ENCODE data around the gene CUBN.

Gene CUBN

DNA sequence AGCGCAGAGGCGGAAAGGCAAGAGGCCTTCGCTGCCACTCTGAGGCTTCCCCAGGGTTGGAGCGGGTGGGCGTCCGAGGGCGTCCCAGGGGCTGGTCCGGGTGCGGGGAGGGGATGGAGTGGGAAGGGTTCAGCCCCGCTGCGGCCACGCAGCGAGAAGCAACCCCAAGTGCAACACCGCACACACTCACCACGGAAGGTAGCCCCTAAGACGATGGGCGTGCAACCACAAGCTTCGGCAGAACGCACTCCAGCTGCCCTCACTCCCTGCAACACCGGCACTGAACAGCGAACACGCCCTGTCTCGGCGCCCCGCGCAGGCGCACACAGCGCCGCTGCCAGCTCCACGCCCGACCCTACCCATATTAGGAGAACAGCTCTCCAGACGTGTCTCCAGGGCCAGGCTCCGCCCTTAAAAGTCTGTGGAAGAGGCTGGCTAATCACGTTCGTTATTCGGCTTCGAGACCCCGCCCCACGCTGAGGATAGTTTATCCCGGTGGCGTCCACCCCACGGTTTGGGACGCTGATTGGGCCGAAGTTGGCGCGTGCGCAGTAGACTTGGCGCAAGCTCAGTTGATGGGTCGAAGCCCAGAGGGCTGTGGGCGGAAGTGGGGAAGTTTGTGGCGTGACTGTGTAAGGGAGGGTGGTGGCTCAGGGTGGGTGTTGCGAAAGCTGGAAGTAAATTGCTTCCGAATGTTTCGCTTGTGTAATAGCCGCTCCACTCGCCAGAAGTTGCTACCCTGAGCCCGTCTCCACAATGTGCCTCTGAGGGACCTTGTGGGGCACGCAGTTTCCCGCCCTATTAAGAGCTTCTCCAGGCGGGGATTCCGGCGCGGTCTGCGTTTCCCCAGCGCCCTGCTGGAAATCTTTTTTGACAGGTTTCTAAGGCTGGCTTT, 312.2 kb downstream of the CUBN start, which contains the start of gene RSU1:
TSS of gene RSU1 (minus strand) at position 300 of the 895 bp plus-strand sequence. CDS start 343 bp downstream, outside the sequence.
- DNase-seq, result peak; percentile 100

DNA sequence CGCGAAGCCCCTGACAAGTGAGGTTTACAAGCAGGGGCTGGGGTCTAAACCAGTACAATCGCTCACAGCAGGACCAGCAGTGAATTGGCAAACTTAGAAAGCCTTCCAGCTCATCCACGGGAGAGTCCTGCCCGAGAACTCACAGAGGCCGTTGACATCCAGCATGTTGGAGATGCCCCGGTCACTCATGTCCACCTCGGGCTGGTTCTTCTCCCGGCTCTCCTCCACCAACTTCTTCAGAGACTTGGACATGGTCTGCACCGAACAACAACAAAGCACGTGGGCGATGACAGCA, 312.8 kb downstream of the CUBN start:
- no peak for DNase-seq

DNA sequence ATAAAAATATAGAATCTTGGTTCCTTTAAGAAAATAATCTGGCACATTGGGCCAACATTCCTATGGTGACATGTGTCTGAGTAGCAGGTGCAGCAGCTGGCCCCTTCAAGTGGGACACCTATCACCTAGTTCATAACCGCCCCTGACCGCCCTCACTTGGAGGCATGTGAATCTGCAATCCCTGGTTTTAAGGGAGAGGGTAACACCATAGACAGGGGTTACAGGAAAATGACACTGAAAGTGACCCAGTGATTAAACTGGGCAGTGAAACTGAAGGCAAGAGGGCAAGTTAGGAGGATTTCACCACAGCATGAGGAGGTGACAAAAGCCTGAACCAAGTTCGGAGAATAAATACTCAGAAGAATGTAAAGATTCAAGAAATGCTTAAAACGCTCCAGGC, 313.4 kb downstream of the CUBN start:
- no peak for DNase-seq

DNA sequence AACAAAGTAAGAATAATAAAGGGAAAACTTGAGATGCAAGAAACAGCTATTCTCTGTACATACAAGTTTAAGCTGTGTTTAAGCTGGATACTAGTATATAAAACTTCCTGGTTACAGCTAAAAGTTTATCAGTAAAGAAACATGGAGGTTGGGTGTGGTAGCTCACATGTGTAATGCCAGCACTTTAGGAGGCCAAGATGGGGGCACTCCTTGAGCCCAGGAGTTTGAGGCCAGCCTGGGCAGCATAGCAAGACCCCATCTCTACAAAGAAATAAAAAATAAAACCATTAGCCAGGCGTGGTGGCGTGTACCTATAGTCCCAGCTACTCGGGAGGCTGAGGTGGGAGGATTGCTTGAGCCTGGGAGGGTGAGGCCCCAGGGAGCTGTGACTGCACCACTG, 315.6 kb downstream of the CUBN start:
- no peak for DNase-seq

DNA sequence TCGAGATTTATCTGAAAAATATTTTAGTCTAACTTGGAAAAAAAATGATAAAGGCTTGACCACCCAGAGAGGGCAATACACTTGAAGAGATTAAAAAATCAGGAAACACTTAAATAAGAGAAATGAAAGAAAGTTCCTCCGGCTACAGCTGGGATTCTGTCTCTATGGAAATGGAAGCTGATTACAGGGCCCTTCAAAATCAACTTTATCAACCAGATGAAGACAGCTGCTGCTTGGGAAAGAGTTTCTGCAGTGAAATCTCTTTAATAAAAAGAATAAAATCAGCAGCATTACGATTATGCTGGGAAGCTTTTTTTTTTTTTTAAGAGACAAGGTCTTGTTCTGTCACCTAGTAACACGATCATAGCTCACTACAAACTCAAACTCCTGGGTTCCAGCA, 316.9 kb downstream of the CUBN start:
- DNase-seq, result no peak

DNA sequence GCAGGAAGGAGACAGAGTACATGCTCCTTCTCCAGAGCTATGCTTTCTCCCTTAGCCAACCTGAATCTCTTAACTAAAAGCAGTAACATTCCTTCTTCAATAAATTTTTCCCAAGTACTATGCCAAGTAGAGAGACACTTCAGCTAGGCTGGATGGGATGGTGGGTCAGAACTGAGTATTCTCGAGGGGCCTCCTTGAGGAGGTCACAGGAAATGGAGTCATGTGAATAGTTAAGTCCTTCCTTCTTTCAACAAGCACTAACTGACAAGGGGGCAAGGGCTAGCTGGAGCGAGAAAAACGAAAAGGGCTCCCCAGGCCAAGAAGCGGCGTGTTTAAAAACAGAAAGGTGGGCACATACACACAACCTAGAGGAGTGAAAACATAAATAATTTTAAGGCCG, 317.8 kb downstream of the CUBN start:
- no peak for DNase-seq

DNA sequence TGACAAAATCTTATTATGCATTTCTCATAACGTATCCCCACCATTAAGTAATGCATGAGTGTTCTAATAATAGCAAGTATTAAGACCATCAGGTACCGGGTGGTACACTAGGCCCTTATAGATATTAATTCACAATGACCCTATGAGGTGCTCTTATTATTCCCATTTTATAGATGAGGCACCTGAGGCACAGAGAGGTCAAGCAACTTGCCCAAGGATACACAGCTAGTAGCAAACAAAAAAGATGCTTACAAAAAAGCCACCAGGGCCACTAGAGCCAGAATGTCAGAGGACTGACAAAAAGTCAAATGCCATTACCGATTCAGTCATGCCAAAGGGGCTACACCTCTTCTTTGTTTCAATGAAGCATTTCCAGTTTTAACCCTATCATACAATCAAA, 318.3 kb downstream of the CUBN start:
- no peak for DNase-seq

DNA sequence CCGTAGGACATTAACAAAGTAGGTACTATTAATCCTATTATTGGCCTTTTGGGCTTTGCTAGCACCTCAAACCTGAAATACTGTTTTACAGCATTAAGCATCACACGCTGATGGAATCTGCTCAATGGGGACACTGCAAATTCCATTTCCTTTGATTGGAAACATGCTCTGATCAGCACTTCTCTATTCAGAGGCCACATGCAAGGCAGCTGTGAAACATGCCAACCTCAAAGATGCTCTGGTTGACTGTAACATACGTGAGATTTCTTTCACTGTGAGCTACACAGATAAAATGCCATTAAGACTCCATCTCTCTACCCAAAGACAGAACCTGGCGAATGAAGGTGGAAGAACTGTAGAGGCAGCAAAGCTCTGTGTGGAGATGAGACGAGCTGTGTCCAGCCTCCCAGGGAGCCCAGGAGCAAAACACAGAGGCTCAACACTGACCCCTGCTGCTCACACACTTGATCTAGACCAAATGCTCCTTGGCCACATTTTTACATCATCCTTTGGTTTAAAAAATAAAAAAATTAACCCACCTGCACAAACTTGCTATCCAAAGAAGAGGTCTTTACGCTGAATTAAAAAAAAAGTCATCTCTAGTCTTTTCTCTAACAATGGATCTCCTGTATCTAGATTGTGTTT, 320.4 kb downstream of the CUBN start:
- DNase-seq, result peak; percentile 23

DNA sequence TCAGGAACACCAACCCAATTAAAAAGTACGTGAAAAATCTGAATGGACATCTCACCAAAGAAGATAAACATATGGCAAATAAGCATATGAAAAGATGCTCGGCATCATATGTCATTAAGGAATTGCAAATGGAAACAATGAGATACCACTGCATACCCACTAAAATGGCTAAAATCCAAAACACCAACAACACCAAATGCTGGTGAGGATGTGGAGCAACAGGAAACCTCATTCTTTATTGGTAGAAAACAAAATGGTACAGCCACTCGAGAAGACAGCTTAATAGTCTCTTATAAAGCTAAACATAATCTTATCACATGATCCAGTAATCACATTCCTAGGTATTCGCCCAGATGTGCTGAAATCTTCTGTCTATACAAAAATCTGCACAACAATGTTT, 325.5 kb downstream of the CUBN start:
- DNase-seq, result no peak

DNA sequence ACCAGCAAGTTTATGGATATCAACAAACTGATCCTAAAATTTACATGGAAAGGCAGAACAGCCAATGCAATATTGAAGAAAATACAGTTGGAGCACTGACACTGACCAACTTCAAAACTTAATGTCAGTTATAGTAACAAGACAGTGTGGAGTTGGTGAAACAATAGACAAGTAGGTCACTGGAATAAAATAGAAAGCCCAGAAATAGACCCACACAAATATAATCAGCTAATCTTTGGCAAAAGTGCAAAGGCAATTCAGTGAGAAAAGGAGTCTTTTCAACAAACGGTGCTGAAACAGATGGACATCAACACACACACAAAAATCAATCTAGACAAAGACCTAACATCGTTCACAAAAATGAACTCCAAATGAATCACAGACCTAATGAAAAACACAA, 326.1 kb downstream of the CUBN start:
- DNase-seq, result no peak

DNA sequence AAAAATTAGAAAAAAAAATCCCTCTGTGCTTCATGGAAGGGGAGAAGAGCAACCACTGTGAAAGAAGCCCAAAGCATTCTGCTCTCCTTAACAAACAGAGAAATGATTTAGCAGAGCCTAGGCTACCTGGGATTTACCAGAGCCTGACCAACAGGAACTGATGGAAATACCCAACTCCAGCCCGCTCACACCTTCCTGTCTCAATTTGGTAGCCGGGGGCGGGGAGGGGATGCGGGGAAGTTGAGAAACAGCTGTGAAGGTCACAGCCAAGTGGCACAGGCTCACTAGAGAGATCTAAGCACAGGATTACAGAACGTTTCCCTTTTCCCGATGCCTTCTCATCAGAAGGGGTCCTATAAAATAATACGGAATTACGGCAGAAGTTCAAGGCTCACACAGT, 330.0 kb downstream of the CUBN start:
- DNase-seq, result no peak

DNA sequence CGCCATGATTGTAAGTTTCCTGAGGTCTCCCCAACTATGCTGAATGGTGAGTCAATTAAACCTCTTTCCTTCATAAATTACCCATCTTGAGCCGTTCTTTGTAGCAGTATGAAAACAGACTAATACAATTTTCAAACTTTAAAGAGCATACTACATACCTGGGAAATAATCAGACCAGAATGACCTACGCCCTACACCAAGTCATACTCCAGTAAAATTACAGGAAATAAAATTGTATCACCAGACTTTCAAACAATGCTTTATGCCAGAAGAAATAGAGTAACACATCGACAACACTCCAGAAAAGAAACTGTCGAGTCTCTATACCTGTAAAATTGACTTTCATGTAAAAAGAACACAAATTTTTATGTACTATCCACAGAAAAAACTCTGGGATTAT, 331.0 kb downstream of the CUBN start:
- DNase-seq, result no peak

DNA sequence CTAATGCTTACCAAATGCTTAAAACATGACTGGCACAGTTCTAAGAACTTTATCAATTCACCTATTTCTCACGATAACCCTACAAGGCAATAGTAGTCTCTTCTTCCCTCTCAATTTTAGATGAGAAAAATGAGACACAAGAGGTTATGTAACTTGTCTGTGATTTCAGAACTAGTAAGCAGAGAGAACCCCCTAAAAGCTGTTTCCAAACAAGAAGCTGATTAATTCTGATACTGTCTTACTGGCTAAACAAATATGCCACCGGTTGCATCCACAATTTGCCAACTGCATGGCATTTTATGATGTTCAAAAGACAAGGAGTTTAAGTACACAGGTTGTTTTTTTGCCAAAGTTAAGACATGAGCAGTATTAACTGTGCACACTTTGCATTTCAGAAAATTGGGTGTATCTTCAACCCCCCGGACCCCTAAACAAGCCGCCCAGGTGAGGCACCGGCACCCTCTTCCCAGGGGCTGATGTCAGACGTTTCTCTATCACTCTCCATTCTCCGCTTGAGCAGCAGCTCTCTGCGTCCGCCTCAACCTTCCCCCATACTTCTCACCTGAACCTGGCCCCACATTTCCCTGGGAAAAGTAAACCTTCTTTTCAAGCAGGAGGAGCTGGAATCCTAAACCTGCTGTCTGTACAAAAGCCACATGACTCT, 334.1 kb downstream of the CUBN start:
- DNase-seq, result no peak

DNA sequence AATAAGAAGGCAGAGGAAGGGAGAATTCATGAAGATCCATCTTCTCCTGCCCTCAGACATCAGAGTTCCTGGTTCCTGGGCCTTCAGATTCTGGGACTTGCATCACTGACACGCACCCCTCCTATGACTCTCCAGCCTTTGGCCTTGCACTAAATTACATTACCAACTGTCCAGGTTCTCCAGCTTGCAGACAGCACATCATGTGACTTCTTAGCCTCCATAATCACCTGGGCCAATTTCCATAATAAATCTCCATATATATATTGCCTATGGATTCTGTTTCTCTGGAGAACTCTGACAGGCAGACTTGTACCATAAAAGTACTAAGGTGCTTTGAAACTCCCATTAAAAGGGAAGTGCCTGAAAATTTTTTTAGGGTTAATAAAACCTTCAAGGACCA, 335.6 kb downstream of the CUBN start:
- DNase-seq, result no peak

DNA sequence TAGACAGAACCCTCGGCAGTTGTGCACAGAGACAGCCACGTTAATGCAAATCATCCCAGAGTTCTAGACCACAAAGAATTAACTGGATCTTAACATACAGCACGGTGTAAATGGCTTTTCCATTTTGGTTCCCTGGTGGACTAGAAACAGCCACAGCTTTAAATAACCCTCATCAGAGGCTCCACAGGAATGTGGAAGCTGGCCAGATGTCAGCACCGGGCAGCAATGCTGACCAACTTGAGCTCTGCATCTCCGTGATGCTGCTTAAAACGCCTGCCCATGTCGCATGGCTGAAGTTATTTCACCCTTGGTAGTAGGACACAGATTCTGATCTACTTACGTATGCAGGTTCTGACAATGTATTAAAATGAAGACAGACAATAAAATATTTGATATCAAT, 336.9 kb downstream of the CUBN start:
- DNase-seq, result peak; percentile 56

DNA sequence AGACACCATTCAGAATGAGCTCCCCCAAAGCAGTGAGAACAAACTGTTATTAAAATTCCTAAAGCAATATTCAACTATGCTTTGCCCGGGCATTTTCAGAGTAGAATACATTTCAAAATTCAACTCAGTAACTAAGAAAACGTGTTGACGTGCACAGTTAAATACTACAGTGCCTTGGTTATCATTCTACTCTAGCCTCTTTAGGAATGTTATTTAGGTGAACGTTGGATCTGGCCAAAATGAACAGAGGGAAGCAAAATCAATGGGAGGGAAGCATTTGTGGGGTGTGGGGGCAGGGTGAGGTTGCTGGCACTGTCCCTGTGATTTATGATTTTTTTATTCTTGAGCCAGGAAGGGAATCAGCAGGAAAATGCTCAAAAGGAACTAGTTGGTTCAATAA, 339.8 kb downstream of the CUBN start:
- DNase-seq, result no peak

DNA sequence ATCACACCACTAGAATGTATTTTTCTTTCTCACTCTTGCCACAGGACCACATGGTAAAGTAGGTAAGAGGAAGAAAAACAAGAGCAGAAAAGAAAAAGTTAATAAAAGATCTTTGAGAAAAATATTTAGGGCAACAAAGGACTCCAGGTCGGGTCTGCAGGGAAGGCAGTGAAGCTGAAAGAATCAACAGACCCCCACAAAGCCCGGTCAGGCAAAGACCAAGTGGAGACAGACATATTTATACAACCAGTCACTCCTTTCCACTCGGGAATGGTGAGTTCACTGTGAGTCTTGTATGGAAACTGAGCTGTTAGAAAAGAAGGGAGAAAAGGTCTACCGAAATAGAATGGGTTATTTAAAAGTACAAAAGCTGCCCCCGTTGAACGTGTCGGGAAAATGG, 340.4 kb downstream of the CUBN start:
- DNase-seq, result no peak

DNA sequence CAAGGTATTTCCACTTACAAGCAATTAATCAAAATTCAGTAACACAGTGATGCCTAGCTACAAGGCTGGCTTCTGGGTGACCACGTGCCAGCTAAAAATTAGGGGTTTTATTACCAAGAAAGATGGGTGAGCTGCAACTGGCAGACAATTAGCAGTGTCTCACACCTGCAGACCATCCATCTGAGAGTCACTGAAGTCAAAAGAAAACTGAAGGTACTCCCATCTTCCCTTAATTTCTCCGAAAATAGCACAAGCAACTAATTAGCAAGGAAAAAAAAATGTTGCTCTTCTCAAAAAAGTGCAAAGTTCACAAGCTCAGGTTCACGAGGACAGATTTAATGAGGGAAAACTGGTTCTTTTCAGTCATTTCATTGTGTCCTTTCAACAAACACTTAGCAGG, 340.8 kb downstream of the CUBN start:
- no peak for DNase-seq

DNA sequence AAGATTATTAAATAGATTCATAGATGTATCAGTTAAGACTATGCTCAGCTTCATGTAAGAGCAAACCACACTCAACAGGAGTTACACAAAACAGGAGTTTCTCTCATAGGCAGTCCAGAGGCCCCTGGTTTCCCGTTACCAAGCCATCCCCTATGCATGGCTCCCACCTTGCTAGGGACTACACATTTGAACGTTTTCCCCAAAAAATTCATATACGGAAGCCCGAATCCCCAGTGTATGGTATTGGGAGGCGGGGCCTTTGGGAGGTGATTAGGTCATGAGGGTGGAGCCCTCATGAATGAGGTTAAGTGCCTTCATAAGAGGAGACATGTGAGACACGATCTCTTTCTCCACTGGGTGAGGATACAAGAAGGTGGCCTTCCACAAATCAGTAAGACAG, 341.5 kb downstream of the CUBN start:
- DNase-seq, result no peak

DNA sequence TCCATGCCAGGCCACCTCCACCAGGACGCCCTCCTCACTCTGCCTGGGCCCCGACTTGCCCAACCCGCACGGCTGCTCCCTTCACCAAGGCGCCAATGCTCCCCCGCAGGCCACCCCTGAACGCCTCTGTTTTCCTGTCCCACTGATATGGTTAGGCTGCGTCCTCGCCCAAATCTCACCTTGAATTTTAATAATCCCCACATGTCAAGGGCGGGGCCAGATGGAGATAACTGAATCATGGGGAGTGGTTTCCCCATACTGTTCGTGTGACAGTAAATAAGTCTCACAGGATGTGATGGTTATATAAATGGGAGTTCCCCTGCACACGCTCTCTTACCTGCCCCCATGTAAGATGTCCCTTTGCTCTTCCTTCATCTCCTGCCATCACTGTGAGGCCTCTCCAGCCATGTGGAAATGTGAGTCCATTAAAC, 342.2 kb downstream of the CUBN start:
- DNase-seq, result no peak

DNA sequence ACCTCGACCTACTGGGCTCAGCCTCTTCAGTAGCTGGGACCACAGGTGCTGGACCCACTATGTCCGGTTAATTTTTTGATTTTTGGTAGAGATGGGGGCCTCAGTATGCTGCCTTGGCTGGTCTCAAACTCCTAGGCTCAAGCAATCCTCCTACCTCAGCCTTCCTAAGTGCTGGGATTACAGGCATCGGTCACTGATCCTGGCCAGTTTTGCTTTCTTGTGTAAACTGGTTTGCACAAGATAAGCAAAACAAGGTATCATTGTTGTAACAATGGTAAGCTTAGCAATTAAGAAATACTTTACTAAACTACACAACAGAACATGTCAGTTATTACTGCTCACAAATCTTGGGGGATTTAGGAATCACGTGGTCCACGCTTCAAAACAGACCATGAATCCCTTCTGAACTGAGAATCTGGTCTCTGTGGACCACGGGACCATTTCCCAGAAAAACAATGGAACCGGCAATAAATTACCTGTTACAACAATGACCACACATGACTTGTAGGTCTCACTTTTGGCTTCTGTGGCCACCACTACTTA, 349.2 kb downstream of the CUBN start:
- DNase-seq, result no peak

DNA sequence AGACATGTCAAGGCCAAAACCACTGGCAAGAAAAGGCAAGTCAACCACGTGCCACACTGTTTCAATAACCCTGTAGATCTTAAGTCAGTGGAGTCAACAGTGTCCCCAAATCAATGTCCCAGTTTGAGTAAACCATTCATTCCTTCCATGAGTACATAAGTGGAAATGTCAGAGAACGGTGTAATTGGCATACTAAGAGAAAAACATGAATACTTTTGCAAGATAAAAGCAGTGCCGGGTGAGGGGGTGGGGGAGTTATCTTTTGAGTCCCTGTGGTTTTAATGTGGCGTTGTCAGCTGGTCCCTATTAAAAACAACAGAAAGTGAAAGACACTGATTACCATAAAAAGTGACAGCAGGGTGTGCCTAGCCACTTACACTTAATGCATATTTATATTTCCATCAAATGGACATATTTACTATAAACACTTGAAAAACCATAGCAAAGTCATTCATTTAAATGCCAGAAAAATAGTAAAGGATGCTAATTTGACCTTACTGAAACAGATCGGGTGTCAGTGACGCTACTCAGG, 350.2 kb downstream of the CUBN start:
- no peak for DNase-seq

Data from fibroblast of skin of scalp (primary cell).